ENCODE results near the gene OMP. TPM values are rescaled to one million over a fixed set of nuclear protein-coding genes. Genes with fewer than 3 reads are reported as not detected.

The OMP gene
- total and polyA plus RNA-seq, 2 of the 13 experiments (the other 11 are each of a cell fraction or from before 2014, with no cell fraction given) = not detected

DNA sequence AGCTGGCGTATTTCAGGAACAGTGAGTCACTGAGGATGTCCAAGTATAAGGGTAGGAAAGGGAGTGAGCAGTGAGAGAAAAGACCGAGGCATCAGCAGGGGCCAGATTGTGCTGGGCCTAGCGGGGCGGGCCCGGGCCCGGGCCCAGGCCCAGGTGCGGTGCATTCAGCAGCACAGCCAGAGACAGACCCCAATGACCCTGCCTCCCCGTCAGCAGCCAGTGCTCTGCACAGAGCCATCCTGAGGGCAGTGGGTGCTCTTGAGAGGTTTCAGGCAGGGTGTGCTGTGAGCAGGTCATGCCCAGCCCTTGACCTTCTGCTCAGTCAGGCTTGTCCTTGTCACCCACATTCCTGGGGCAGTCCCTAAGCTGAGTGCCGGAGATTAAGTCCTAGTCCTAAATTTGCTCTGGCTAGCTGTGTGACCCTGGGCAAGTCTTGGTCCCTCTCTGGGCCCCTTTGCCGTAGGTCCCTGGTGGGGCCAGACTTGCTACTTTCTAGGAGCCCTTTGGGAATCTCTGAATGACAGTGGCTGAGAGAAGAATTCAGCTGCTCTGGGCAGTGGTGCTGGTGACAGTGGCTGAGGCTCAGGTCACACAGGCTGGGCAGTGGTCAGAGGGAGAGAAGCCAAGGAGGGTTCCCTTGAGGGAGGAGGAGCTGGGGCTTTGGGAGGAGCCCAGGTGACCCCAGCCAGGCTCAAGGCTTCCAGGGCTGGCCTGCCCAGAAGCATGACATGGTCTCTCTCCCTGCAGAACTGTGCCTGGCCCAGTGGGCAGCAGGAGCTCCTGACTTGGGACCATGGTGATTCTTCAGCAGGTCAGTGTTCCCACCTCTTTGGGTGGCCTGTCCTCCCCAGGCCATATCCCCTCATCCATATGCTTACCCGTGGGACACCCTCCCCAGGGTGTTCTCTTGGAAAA lies 27.5 kb downstream of the OMP start (continued):
- TF ChIP-seq SAFB2 (CRISPR knock-in tag; IDR thresholded peaks at IDR 0.05; ENCODE audit: borderline replicate concordance, low read depth) (no peak), ZNF430 (CRISPR knock-in tag; IDR thresholded peaks at IDR 0.05) (no peak), PATZ1 (CRISPR knock-in tag; IDR thresholded peaks at IDR 0.05) (no peak), ZNF562 (CRISPR knock-in tag; IDR thresholded peaks at IDR 0.05; ENCODE audit: borderline replicate concordance) (no peak), ZNF451 (CRISPR knock-in tag; IDR thresholded peaks at IDR 0.05) (no peak), ZNF350 (CRISPR knock-in tag; IDR thresholded peaks at IDR 0.05; ENCODE audit: borderline replicate concordance, low read depth) (no peak), FOSL2 (CRISPR knock-in tag; IDR thresholded peaks at IDR 0.05) (no peak), MIER2 (CRISPR knock-in tag; IDR thresholded peaks at IDR 0.05) (no peak), HES4 (CRISPR knock-in tag; IDR thresholded peaks at IDR 0.05; ENCODE audit: borderline replicate concordance) (no peak), NFE2L2 (IDR thresholded peaks at IDR 0.05; ENCODE audit: low read length) (no peak), SNAI1 (CRISPR knock-in tag; IDR thresholded peaks at IDR 0.05; ENCODE audit: borderline replicate concordance) (no peak), ZNF205 (CRISPR knock-in tag; IDR thresholded peaks at IDR 0.05) (no peak), ZNF616 (CRISPR knock-in tag; IDR thresholded peaks at IDR 0.05; ENCODE audit: low read depth) (no peak), SMARCE1 (IDR thresholded peaks at IDR 0.05; ENCODE audit: borderline replicate concordance) (no peak), ZFX (CRISPR knock-in tag; IDR thresholded peaks at IDR 0.05; ENCODE audit: low read depth) (no peak), PPARG (CRISPR knock-in tag; conservative IDR thresholded peaks at IDR 0.05) (no peak), ELK4 (CRISPR knock-in tag; IDR thresholded peaks at IDR 0.05; ENCODE audit: borderline replicate concordance) (no peak)
- TF ChIP-seq, protein P1, sequence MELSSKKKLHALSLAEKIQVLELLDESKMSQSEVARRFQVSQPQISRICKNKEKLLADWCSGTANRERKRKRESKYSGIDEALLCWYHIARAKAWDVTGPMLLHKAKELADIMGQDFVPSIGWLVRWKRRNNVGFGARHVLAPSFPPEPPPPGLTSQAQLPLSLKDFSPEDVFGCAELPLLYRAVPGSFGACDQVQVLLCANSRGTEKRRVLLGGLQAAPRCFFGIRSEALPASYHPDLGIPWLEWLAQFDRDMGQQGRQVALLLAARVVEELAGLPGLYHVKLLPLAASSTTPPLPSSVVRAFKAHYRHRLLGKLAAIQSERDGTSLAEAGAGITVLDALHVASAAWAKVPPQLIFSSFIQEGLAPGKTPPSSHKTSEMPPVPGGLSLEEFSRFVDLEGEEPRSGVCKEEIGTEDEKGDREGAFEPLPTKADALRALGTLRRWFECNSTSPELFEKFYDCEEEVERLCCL (CRISPR knock-in tag; IDR thresholded peaks at IDR 0.05; ENCODE audit: borderline replicate concordance) = no peak
- TF ChIP-seq, protein P2, sequence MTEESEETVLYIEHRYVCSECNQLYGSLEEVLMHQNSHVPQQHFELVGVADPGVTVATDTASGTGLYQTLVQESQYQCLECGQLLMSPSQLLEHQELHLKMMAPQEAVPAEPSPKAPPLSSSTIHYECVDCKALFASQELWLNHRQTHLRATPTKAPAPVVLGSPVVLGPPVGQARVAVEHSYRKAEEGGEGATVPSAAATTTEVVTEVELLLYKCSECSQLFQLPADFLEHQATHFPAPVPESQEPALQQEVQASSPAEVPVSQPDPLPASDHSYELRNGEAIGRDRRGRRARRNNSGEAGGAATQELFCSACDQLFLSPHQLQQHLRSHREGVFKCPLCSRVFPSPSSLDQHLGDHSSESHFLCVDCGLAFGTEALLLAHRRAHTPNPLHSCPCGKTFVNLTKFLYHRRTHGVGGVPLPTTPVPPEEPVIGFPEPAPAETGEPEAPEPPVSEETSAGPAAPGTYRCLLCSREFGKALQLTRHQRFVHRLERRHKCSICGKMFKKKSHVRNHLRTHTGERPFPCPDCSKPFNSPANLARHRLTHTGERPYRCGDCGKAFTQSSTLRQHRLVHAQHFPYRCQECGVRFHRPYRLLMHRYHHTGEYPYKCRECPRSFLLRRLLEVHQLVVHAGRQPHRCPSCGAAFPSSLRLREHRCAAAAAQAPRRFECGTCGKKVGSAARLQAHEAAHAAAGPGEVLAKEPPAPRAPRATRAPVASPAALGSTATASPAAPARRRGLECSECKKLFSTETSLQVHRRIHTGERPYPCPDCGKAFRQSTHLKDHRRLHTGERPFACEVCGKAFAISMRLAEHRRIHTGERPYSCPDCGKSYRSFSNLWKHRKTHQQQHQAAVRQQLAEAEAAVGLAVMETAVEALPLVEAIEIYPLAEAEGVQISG (CRISPR knock-in tag; IDR thresholded peaks at IDR 0.05) = no peak
- TF ChIP-seq, protein P3, sequence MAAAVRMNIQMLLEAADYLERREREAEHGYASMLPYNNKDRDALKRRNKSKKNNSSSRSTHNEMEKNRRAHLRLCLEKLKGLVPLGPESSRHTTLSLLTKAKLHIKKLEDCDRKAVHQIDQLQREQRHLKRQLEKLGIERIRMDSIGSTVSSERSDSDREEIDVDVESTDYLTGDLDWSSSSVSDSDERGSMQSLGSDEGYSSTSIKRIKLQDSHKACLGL (CRISPR knock-in tag; IDR thresholded peaks at IDR 0.05) = no peak

Measured in HepG2 (cell line).